ENCODE results near the gene PXYLP1.

- TF ChIP-seq CTCF (conservative IDR thresholded peaks at IDR 0.05; ENCODE audit: low read depth, low read length) (no peak), EZH2 (IDR thresholded peaks at IDR 0.05; ENCODE audit: low read length, unreplicated experiment) (no peak), EZH2phosphoT487 (IDR thresholded peaks at IDR 0.05; ENCODE audit: borderline replicate concordance, low read length) (no peak)
These were observed 55.2 kb downstream of the PXYLP1 start for GRCh38 chr3:141286856-141287255.
